GM12865 (cell line): ENCODE measurements around the gene NTRK2.

Experiments used
- DNase-seq: peaks from one replicate; pipeline ENCODE4 v3.0.0; 2010; ENCODE audit warnings: low read depth
- H3K4me3 ChIP-seq: 2 replicates; pipeline ENCODE4 v1.5.1; 2011; ENCODE audit warnings: mild to moderate bottlenecking, low read depth, low read length, control low read depth
- CTCF ChIP-seq: IDR thresholded peaks from 2 replicates; pipeline ENCODE4 v1.5.1; 2011; ENCODE audit warnings: low read length, control low read depth, low read depth, inconsistent platforms; ENCODE audit not compliant: insufficient read depth; ENCODE audit errors: missing control alignments

The NTRK2 gene

GRCh38 chr9:84669013-84669287 lies 579 bp upstream of the NTRK2 start:
- no peak for DNase-seq
- peak overlapping the region; percentile 37 for H3K4me3 ChIP-seq
- no peak for TF ChIP-seq CTCF

- DNase-seq, result no peak
- H3K4me3 ChIP-seq, result peak overlapping the region; percentile 1; the same call in 1 of the 2 replicates
- TF ChIP-seq CTCF, result no peak
These were observed 861 bp downstream of the NTRK2 start for GRCh38 chr9:84670138-84671041.

- no peak overlapping the region for H3K4me3 ChIP-seq
- TF ChIP-seq CTCF, result no peak
- no peak for DNase-seq
These were observed 2.3 kb downstream of the NTRK2 start for GRCh38 chr9:84671586-84672521.

- no peak for TF ChIP-seq CTCF
- H3K4me3 ChIP-seq, result no peak overlapping the region
These were observed 4.3 kb downstream of the NTRK2 start for GRCh38 chr9:84673806-84674205.

GRCh38 chr9:84677080-84677479 lies 7.6 kb downstream of the NTRK2 start:
- H3K4me3 ChIP-seq, result no peak overlapping the region
- no peak for TF ChIP-seq CTCF
- DNase-seq, result no peak

More at GRCh38 chr9:84673806-84674205, 4.3 kb downstream of the NTRK2 start:
- no peak for DNase-seq

GRCh38 chr9:84679571-84679970 lies 10.0 kb downstream of the NTRK2 start:
- DNase-seq, result no peak
- no peak for TF ChIP-seq CTCF
- H3K4me3 ChIP-seq, result no peak overlapping the region
